Smooth muscle cell (in vitro differentiated cells): ENCODE measurements around the gene DHRS12. TPM values are rescaled to one million over a fixed set of nuclear protein-coding genes. Genes with fewer than 3 reads are reported as not detected.

Experiments
- DNase-seq: peaks from one replicate; lab custom pipeline; 2025; ENCODE audit not compliant: unreplicated experiment; lab: John Stamatoyannopoulos, UW
- H2AFZ ChIP-seq: fragments of 200-600 bp; sonication (generic); 2 replicates; pipeline ENCODE4 v1.6.0; 2016; ENCODE audit warnings: antibody characterized with exemption, low read depth, mild to moderate bottlenecking
- H3F3A ChIP-seq: fragments of 200-600 bp; sonication (generic); 2 replicates; pipeline ENCODE4 v1.6.0; 2017; ENCODE audit warnings: antibody characterized with exemption, low read depth
- H3K27ac ChIP-seq: fragments of 200-600 bp; sonication (generic); 2 replicates; pipeline ENCODE4 v1.5.1; 2016; ENCODE audit warnings: low read depth, mild to moderate bottlenecking
- H3K27me3 ChIP-seq: fragments of 200-600 bp; sonication (generic); 2 replicates; pipeline ENCODE4 v1.6.1; 2016; ENCODE audit warnings: low read depth, mild to moderate bottlenecking
- H3K36me3 ChIP-seq: fragments of 200-600 bp; sonication (generic); 2 replicates; pipeline ENCODE4 v1.5.1; 2016; ENCODE audit warnings: low read depth
- H3K4me1 ChIP-seq: fragments of 200-600 bp; sonication (generic); 2 replicates; pipeline ENCODE4 v1.5.1; 2016; ENCODE audit warnings: low read depth
- H3K4me2 ChIP-seq: fragments of 200-600 bp; sonication (generic); 2 replicates; pipeline ENCODE4 v1.6.0; 2016; ENCODE audit warnings: mild to moderate bottlenecking
- H3K4me3 ChIP-seq: fragments of 200-600 bp; sonication (generic); 2 replicates; pipeline ENCODE4 v1.5.1; 2016; ENCODE audit warnings: mild to moderate bottlenecking
- H3K79me2 ChIP-seq: fragments of 200-600 bp; sonication (generic); 2 replicates; pipeline ENCODE4 v1.6.0; 2016; ENCODE audit warnings: low read depth, mild to moderate bottlenecking
- H3K9ac ChIP-seq: fragments of 200-600 bp; sonication (generic); 2 replicates; pipeline ENCODE4 v1.6.0; 2016; ENCODE audit warnings: low read depth
- H3K9me3 ChIP-seq: fragments of 200-600 bp; sonication (generic); replicated peaks from 2 replicates; pipeline ENCODE4 v1.5.1; 2016; ENCODE audit warnings: low read depth
- H4K20me1 ChIP-seq: fragments of 200-600 bp; sonication (generic); 2 replicates; pipeline ENCODE4 v1.6.0; 2016; ENCODE audit warnings: low read depth
- CTCF ChIP-seq: fragments of 200-600 bp; sonication (generic); IDR thresholded peaks from 2 replicates; pipeline ENCODE4 v1.5.1; 2017; ENCODE audit warnings: borderline replicate concordance, mild to moderate bottlenecking, antibody characterized with exemption; ENCODE audit not compliant: insufficient read depth, poor library complexity, severe bottlenecking
- WGBS: methylation state at CpG from one replicate; pipeline ENCODE4 v1.1.7; 2016; ENCODE audit warnings: low lambda C conversion rate; 5-methylcytosine and 5-hydroxymethylcytosine counted together
- polyA plus RNA-seq: library from polyadenylated mRNA; unstranded; fragments of >200 nt; fragmentation: Nextera tagmentation; extraction: Ambion mirVana; gene quantifications from 2 replicates; pipeline ENCODE4 v1.2.1, GENCODE V29; 2016
- total RNA-seq: library from RNA; depleted of rRNA; stranded (reverse); fragments of >200 nt; gene quantifications from 2 replicates; pipeline ENCODE4 v1.2.3, GENCODE V29; 2014

Gene DHRS12
- total and polyA plus RNA-seq, 2 experiments from 2014 or later: 5.7 to 9.9 TPM

- Histone ChIP-seq H3K4me2 (peak overlapping the region; percentile 88), H3F3A (peaks cover 42% of the 10 kb centered on the region), H3K27me3 (no peaks in the 10 kb centered on the region), H3K27ac (peak overlapping the region; percentile 100), H4K20me1 (no peaks in the 10 kb centered on the region), H3K9ac (peak overlapping the region; percentile 95), H3K4me1 (peaks cover 34% of the 10 kb centered on the region), H2AFZ (peak overlapping the region; percentile 53), H3K9me3 (no peaks in the 10 kb centered on the region), H3K79me2 (no peaks in the 10 kb centered on the region), H3K4me3 (peak overlapping the region; percentile 31), H3K36me3 (no peaks in the 10 kb centered on the region)
- no peak for TF ChIP-seq CTCF
- 2% methylated on average over 11 of the region's 11 CpGs for WGBS
- peak; percentile 30 for DNase-seq
Observed at GRCh38 chr13:51729866-51730553, 74.0 kb downstream of the DHRS12 start.

GRCh38 chr13:51728972-51729371 is 75.0 kb downstream of the DHRS12 start:
- H4K20me1 ChIP-seq: no peaks in the 10 kb centered on the region
- no peak overlapping the region for H3K4me3 ChIP-seq
- no peak for DNase-seq
- H2AFZ ChIP-seq: no peak overlapping the region
- H3K9ac ChIP-seq: peak overlapping the region; percentile 95
- peaks cover 42% of the 10 kb centered on the region for H3F3A ChIP-seq
- no peak for TF ChIP-seq CTCF
- H3K4me2 ChIP-seq: peak overlapping the region; percentile 88
- no peaks in the 10 kb centered on the region for H3K9me3 ChIP-seq
- no peaks in the 10 kb centered on the region for H3K36me3 ChIP-seq
- 67% methylated on average over 10 of the region's 10 CpGs for WGBS
- no peaks in the 10 kb centered on the region for H3K27me3 ChIP-seq
- H3K79me2 ChIP-seq: no peaks in the 10 kb centered on the region
- H3K4me1 ChIP-seq: peaks cover 26% of the 10 kb centered on the region
- peak overlapping the region; percentile 100 for H3K27ac ChIP-seq

DNA sequence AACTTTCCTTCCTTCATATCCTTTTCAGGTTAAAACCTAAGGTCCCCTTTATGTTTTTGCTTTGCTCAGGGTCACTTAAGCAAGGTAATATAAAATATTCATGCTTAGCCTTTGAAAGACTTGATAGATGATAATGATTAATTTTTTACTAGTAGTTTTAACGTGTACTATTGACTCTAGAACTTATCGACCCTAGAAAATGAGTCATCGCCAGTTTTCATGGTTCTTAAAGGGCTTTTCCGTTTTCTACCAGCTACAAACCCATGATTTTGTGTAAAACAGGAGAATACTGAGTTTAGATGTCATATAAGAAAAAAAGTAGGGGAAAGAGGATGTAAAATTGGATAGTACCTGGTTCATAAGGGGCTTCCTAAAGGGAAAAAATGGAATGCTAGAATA is 75.7 kb downstream of the DHRS12 start:
- no peaks in the 10 kb centered on the region for H3K36me3 ChIP-seq
- H3F3A ChIP-seq: peaks cover 42% of the 10 kb centered on the region
- no peaks in the 10 kb centered on the region for H3K27me3 ChIP-seq
- TF ChIP-seq CTCF: no peak
- H3K9ac ChIP-seq: peak overlapping the region; percentile 95
- peak overlapping the region; percentile 88 for H3K4me2 ChIP-seq
- H3K4me3 ChIP-seq: no peak overlapping the region
- no peaks in the 10 kb centered on the region for H3K79me2 ChIP-seq
- no peak overlapping the region for H2AFZ ChIP-seq
- H3K27ac ChIP-seq: peak overlapping the region; percentile 100
- 74% methylated on average over 4 of the region's 4 CpGs for WGBS
- no peak for DNase-seq
- peaks cover 22% of the 10 kb centered on the region for H3K4me1 ChIP-seq
- no peaks in the 10 kb centered on the region for H4K20me1 ChIP-seq
- no peaks in the 10 kb centered on the region for H3K9me3 ChIP-seq
